K562 (cell line): ENCODE measurements around the gene NUP205. TPM values are rescaled to one million over a fixed set of nuclear protein-coding genes. Genes with fewer than 3 reads are reported as not detected.

Experiments used
- ATAC-seq: fragments of 200-7000 bp; cut with Tn5 transposase; 3 replicates; pipeline ENCODE4 v1.9.1; 2020; ENCODE audit warnings: moderate library complexity
- BruUV-seq: library from RNA; stranded (reverse); fragments of 400-500 nt; replicated peaks from 2 replicates; lab custom pipeline; 2021; lab: Mats Ljungman, UMichigan
- CTCF ChIA-PET: fragments of 300-600 bp; formaldehyde crosslinking; extraction: SDS; loops from one replicate; lab custom pipeline; 2021; ENCODE audit warnings: low intra/inter-chr PET ratio; lab: Yijun Ruan, JAX
- POLR2A ChIA-PET: fragments of 300-600, 350-650 bp; sonication (Branson Sonifier 250); formaldehyde crosslinking; extraction: SDS; loops from one replicate; lab custom pipeline; 2021; ENCODE audit warnings: antibody characterized with exemption, inconsistent platforms; lab: Yijun Ruan, JAX
- DNase-seq, 4 experiments: peaks; one replicate each; pipeline versions ENCODE4 v3.0.0 to v3.0.0-alpha.2; 2011 to 2018; ENCODE audit warnings: low spot score in 3 of 4, mixed read lengths in 3 of 4; ENCODE audit errors: extremely low read depth in 1 of 4
- FAIRE-seq: peaks from 2 replicates; lab custom pipeline; 2011; peaks lifted over from hg19 to GRCh38; lab: Jason Lieb, UNC
- H2AFZ ChIP-seq: 2 replicates; pipeline ENCODE4 v1.6.0; 2011; ENCODE audit warnings: low read depth, low read length, control low read depth, inconsistent platforms
- H3K27ac ChIP-seq: fragments of 200-600 bp; 3 replicates; pipeline ENCODE4 v1.8.0; 2011; ENCODE audit warnings: low read depth, mild to moderate bottlenecking, control low read depth, inconsistent platforms, low read length, moderate library complexity, mixed read lengths; ENCODE audit errors: extremely low read depth
- H3K27me3 ChIP-seq, 2 experiments: fragments of 300-600 bp in 1 of 2; 2 replicates in 1 of 2; 3 replicates in 1 of 2; pipeline versions ENCODE4 v1.6.0 to v1.8.0; 2011; ENCODE audit warnings: inconsistent platforms in 2 of 2, low read length in 2 of 2, mild to moderate bottlenecking in 1 of 2, mixed read lengths in 1 of 2, moderate library complexity in 1 of 2; ENCODE audit not compliant: control insufficient read depth in 2 of 2, insufficient read depth in 2 of 2
- H3K36me3 ChIP-seq: fragments of 300-600 bp; 3 replicates; pipeline ENCODE4 v1.8.0; 2011; ENCODE audit warnings: mild to moderate bottlenecking, low read length, inconsistent platforms; ENCODE audit not compliant: control insufficient read depth, insufficient read depth
- H3K4me1 ChIP-seq, 2 experiments: fragments of 200-600 bp in 1 of 2; replicated peaks in 1 of 2; 2 replicates in 1 of 2; 3 replicates in 1 of 2; pipeline versions ENCODE4 v1.5.1 to v1.8.0; 2011; ENCODE audit warnings: inconsistent platforms in 2 of 2, low read length in 2 of 2, mild to moderate bottlenecking in 1 of 2, mixed read lengths in 1 of 2, moderate library complexity in 1 of 2; ENCODE audit not compliant: control insufficient read depth in 2 of 2, insufficient read depth in 2 of 2
- H3K4me2 ChIP-seq: 2 replicates; pipeline ENCODE4 v1.6.1; 2011; ENCODE audit warnings: low read length, control low read depth, inconsistent platforms, mixed read lengths; ENCODE audit not compliant: insufficient read depth
- H3K4me3 ChIP-seq: fragments of 200-600 bp; sonication (generic), shearing (Covaris generic); 2 replicates; pipeline ENCODE4 v1.5.1; 2016; ENCODE audit warnings: control low read depth, inconsistent platforms
- H3K79me2 ChIP-seq: fragments of 200-600 bp; 3 replicates; pipeline ENCODE4 v1.8.0; 2011; ENCODE audit warnings: low read length, inconsistent platforms; ENCODE audit not compliant: control insufficient read depth, insufficient read depth
- H3K9ac ChIP-seq, 2 experiments: 2 replicates each; pipeline versions ENCODE4 v1.6.0 to v1.6.1; 2011; ENCODE audit warnings: low read depth in 2 of 2, low read length in 2 of 2, control low read depth in 1 of 2, inconsistent platforms in 1 of 2, mild to moderate bottlenecking in 1 of 2, mixed read lengths in 1 of 2; ENCODE audit not compliant: insufficient read depth in 1 of 2
- H3K9me1 ChIP-seq: one replicate; pipeline ENCODE4 v1.6.0; 2011; ENCODE audit warnings: inconsistent platforms, mild to moderate bottlenecking, low read length, moderate library complexity; ENCODE audit not compliant: control insufficient read depth, insufficient read depth
- H3K9me3 ChIP-seq: replicated peaks from 2 replicates; pipeline ENCODE4 v1.5.1; 2011; ENCODE audit warnings: low read depth, low read length, inconsistent platforms; ENCODE audit not compliant: control insufficient read depth, insufficient read depth
- H4K20me1 ChIP-seq: replicated peaks from 2 replicates; pipeline ENCODE4 v1.6.1; 2011; ENCODE audit warnings: low read length, inconsistent platforms, mixed read lengths; ENCODE audit not compliant: control insufficient read depth, insufficient read depth
- ARID1B ChIP-seq: fragments of 450-650 bp; IDR thresholded peaks from 2 replicates; pipeline ENCODE4 v1.6.1; 2016; ENCODE audit warnings: antibody characterized with exemption, mild to moderate bottlenecking, inconsistent platforms
- CBFA2T2 ChIP-seq: fragments of 450-650 bp; conservative IDR thresholded peaks from 2 replicates; pipeline ENCODE4 v1.6.1; 2017; ENCODE audit warnings: mild to moderate bottlenecking
- CBFA2T3 ChIP-seq: fragments of 450-650 bp; IDR thresholded peaks from 2 replicates; pipeline ENCODE4 v1.6.1; 2017
- CREM ChIP-seq: IDR thresholded peaks from 2 replicates; pipeline ENCODE4 v1.6.1; 2014; ENCODE audit warnings: antibody characterized with exemption, low read depth
- EGR1 ChIP-seq: fragments of 450-650 bp; conservative IDR thresholded peaks from 2 replicates; pipeline ENCODE4 v1.6.1; 2017; ENCODE audit warnings: mild to moderate bottlenecking
- FOXJ3 ChIP-seq: sonication (generic); formaldehyde crosslinking; IDR thresholded peaks from 2 replicates; pipeline ENCODE4 v1.4.0; 2020; ENCODE audit warnings: mild to moderate bottlenecking, missing genetic modification reagents
- NCOA6 ChIP-seq: fragments of 450-650 bp; IDR thresholded peaks from 2 replicates; pipeline ENCODE4 v1.6.1; 2017; ENCODE audit warnings: mild to moderate bottlenecking
- NFXL1 ChIP-seq: fragments of 450-650 bp; formaldehyde crosslinking; IDR thresholded peaks from 2 replicates; pipeline ENCODE4 v1.4.0; 2021; ENCODE audit warnings: mild to moderate bottlenecking
- SMARCE1 ChIP-seq: fragments of 450-650 bp; IDR thresholded peaks from 2 replicates; pipeline ENCODE4 v1.7.1; 2016; ENCODE audit warnings: mild to moderate bottlenecking
- TCF3 ChIP-seq: sonication (generic); formaldehyde crosslinking; IDR thresholded peaks from 2 replicates; pipeline ENCODE4 v1.4.0; 2020; ENCODE audit warnings: mild to moderate bottlenecking, missing genetic modification reagents
- TFAP4 ChIP-seq: sonication (generic); formaldehyde crosslinking; IDR thresholded peaks from 2 replicates; pipeline ENCODE4 v1.8.0; 2022; ENCODE audit warnings: missing genetic modification reagents, mild to moderate bottlenecking, moderate library complexity, borderline replicate concordance
- ZC3H11A ChIP-seq: IDR thresholded peaks from 2 replicates; pipeline ENCODE4 v1.6.1; 2012; ENCODE audit warnings: low read depth, low read length, improper control_type of control experiment
- WGBS: fragments of 100-300 bp; shearing (Covaris generic); methylation state at CpG from one replicate; pipeline ENCODE4 v1.1.6; 2016; ENCODE audit warnings: low coverage, mixed read lengths; ENCODE audit not compliant: insufficient coverage; ENCODE audit errors: missing lambda C conversion rate; 5-methylcytosine and 5-hydroxymethylcytosine counted together
- in situ Hi-C: fragments of 300-500 bp; cut with MboI; formaldehyde crosslinking; loops from 4 replicates; pipeline ENCODE4 v1.15.0; 2018; ENCODE audit warnings: inconsistent platforms, mixed read lengths
- intact Hi-C: fragments of 100-400 bp; cut with micrococcal nuclease; formaldehyde crosslinking; loops from 2 replicates; pipeline ENCODE4 v1.14.2; 2022
- polyA plus RNA-seq, 8 experiments: library from polyadenylated mRNA; depleted of rRNA in 4 of 8; stranded (reverse) in 5 of 8; unstranded in 3 of 8; fragments of >200 nt; fragmentation: Nextera tagmentation in 2 of 8; fragmentation: Illumina TruSeq in 1 of 8; extraction: Ambion mirVana in 2 of 8; extraction: Trizol in 1 of 8; gene quantifications; 2 replicates each; pipeline versions ENCODE4 v1.2.1 to v1.2.3, GENCODE V29; 2011 to 2014; ENCODE audit warnings: inconsistent platforms in 1 of 8, missing spikeins in 1 of 8
- total RNA-seq, 7 experiments: library from RNA; depleted of rRNA in 6 of 7; stranded (reverse); fragments of >200 nt in 6 of 7; fragmentation: Illumina TruSeq in 2 of 7; extraction: Trizol in 2 of 7; gene quantifications; 2 replicates each; pipeline versions ENCODE4 v1.2.1 to v1.2.3, GENCODE V29; 2011 to 2021; ENCODE audit warnings: low replicate concordance in 1 of 7
- TF ChIP-seq, protein P1 (sequence below): sonication (generic); formaldehyde crosslinking; IDR thresholded peaks from 2 replicates; pipeline ENCODE4 v1.9.0; 2022; ENCODE audit warnings: mild to moderate bottlenecking, missing genetic modification reagents

Gene NUP205
- total and polyA plus RNA-seq, 9 of the 15 experiments (the other 6 are each of a cell fraction or from before 2014, with no cell fraction given): 101 to 282 (median 193) TPM

DNA sequence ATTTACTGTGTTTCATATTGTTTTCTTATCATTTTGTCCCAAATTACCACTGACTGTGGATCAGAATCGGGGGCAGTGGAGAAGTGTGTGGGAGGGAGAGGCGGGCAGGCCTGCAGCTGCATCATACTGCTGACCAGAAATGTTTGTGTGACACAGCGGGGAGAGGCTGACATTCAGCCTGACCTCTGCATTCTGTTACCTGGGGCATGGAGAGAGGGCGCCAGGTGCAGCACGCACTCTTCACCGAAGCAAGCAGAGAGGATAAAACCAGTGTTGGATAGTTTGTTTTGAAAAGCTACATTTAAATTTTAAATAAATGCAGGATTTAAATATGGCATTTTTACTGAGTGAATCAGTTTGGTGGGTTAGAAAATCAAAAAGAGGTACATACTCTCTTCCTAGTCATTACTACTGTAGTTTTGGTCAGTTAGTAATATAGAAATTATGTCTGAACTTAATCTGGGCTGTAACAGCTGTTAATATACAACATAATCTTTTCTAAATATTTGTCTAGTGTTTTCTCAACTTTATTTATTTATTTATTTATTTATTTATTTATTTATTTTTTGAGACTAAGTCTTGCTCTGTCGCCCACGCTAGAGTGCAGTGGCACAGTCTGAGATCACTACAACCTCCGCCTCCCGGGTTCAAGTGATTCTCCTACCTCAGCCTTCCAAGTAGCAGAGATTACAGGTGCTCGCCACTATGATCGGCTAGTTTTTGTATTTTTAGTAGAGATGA lies 95.8 kb downstream of the NUP205 start:
- ATAC-seq: peak; percentile 47
- WGBS: 71% methylated on average over 12 of the region's 12 CpGs
- H3K4me3 ChIP-seq: no peak overlapping the region
- TF ChIP-seq CBFA2T3 (peak; percentile 58), TCF3 (peak; percentile 24; the same call in 1 of the 2 replicates), TFAP4 (CRISPR knock-in tag) (peak; percentile 37; the same call in 1 of the 2 replicates), ZC3H11A (peak; percentile 90; the same call in 1 of the 2 replicates), CREM (peak; percentile 33), CBFA2T2 (peak; percentile 43; the same call in 1 of the 2 replicates), NCOA6 (no peak), FOXJ3 (CRISPR knock-in tag) (no peak), EGR1 (peak; percentile 84), SMARCE1 (0 out of 2 replicates have a peak, but pooled peaks have one; percentile 26), NFXL1 (CRISPR knock-in tag) (no peak), ARID1B (peak; percentile 48; the same call in 1 of the 2 replicates)
- TF ChIP-seq, protein P1, sequence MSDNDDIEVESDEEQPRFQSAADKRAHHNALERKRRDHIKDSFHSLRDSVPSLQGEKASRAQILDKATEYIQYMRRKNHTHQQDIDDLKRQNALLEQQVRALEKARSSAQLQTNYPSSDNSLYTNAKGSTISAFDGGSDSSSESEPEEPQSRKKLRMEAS: no peak
- TF ChIP-seq, all 486 proteins: peak for 9
- no peak overlapping the region for H3K4me2 ChIP-seq
- H4K20me1 ChIP-seq: peaks cover 6% of the 10 kb centered on the region; the same call in 1 of the 2 replicates
- H3K9ac ChIP-seq: peak overlapping the region in 1 of 2 experiments; percentile 46; a peak in 1 of 4 replicates
- DNase-seq (peak; percentile 38 to 48 (median 44)), FAIRE-seq (peak; percentile 62)
- no peak overlapping the region for H3K27ac ChIP-seq
- peaks cover 12 to 14% of the 10 kb centered on the region in 2 experiments; a peak in 4 of 5 replicates for H3K4me1 ChIP-seq
- peaks cover 14% of the 10 kb centered on the region; the same call in 2 of the 3 replicates for H3K36me3 ChIP-seq
- no peaks in the 10 kb centered on the region for H3K9me1 ChIP-seq
- in situ Hi-C loops (no loop called here), intact Hi-C loops (no loop called here)
- no TSS peak for BruUV-seq
- CTCF ChIA-PET: no interaction called here
- H3K9me3 ChIP-seq: no peaks in the 10 kb centered on the region
- POLR2A ChIA-PET: interaction anchor here (0.9 to 1.2 kb wide), 3 partner anchors 9 to 10 kb away, joined by 3 to 5 read pairs (median 3); partner anchors contain the start of gene STMP1
- no peaks in the 10 kb centered on the region for H3K27me3 ChIP-seq
- H2AFZ ChIP-seq: no peak overlapping the region
- H3K79me2 ChIP-seq: no peaks in the 10 kb centered on the region
